H1 (cell line): Measurements from ENCODE around the gene ELFN2. TPM values are rescaled to one million over a fixed set of nuclear protein-coding genes. Genes with fewer than 3 reads are reported as not detected.

Experiments used
- CHD7 ChIP-seq: fragments of 300-600 bp; sonication (generic); IDR thresholded peaks from 2 replicates; pipeline ENCODE4 v1.7.1; 2012; ENCODE audit warnings: low read length, moderate library complexity, mild to moderate bottlenecking, inconsistent platforms; ENCODE audit not compliant: insufficient replicate concordance
- CTBP2 ChIP-seq: IDR thresholded peaks from 2 replicates; pipeline ENCODE4 v1.7.0; 2011; ENCODE audit warnings: borderline replicate concordance, mild to moderate bottlenecking, moderate library complexity, mixed read lengths, low read length; ENCODE audit not compliant: insufficient read depth, insufficient read length
- EZH2 ChIP-seq: fragments of 200-600 bp; sonication (generic); IDR thresholded peaks from 2 replicates; pipeline ENCODE4 v1.7.1; 2012; ENCODE audit warnings: low read depth, mild to moderate bottlenecking, moderate library complexity, low read length, inconsistent platforms; ENCODE audit not compliant: severe bottlenecking
- MAFK ChIP-seq: IDR thresholded peaks from 2 replicates; pipeline ENCODE4 v1.6.1; 2012; ENCODE audit warnings: low read depth, mild to moderate bottlenecking, improper control_type of control experiment, low read length
- MAX ChIP-seq: IDR thresholded peaks from 2 replicates; pipeline ENCODE4 v1.6.1; 2012; ENCODE audit warnings: inconsistent platforms
- RBBP5 ChIP-seq: IDR thresholded peaks from 2 replicates; pipeline ENCODE4 v1.7.1; 2012; ENCODE audit warnings: low read depth, mild to moderate bottlenecking, inconsistent platforms, low read length, moderate library complexity, borderline replicate concordance
- SP4 ChIP-seq: IDR thresholded peaks from 2 replicates; pipeline ENCODE4 v1.6.1; 2012; ENCODE audit warnings: low read length, inconsistent platforms
- TAF7 ChIP-seq: optimal IDR thresholded peaks from 2 replicates; pipeline ENCODE3; 2011; ENCODE audit warnings: low read depth, mild to moderate bottlenecking, inconsistent platforms, low read length, moderate library complexity, borderline replicate concordance
- TBP ChIP-seq: IDR thresholded peaks from 2 replicates; pipeline ENCODE4 v1.6.1; 2011; ENCODE audit warnings: low read depth, low read length, improper control_type of control experiment
- polyA plus RNA-seq, 7 experiments: library from polyadenylated mRNA; depleted of rRNA in 3 of 7; stranded (reverse) in 5 of 7; unstranded in 2 of 7; fragments of >200 nt in 5 of 7; fragments of 200-250 nt in 2 of 7; gene quantifications; 1 replicate in 5 of 7; 2 replicates in 1 of 7; 4 replicates in 1 of 7; pipeline versions ENCODE4 v1.2.1 to v1.2.3, GENCODE V29; 2011 to 2013; ENCODE audit warnings: missing spikeins in 2 of 7, mixed read lengths in 2 of 7
- total RNA-seq: library from RNA; stranded (reverse); fragmentation: NEBNext Ultra II Directional; extraction: Animal tissue kit (Norgen Biotek cat#: 25700); gene quantifications from 2 replicates; pipeline ENCODE4 v1.2.1, GENCODE V29; 2021

Gene ELFN2
- total and polyA plus RNA-seq, 2 of the 8 experiments (the other 6 are each of a cell fraction or from before 2014, with no cell fraction given): 0.63 to 0.88 TPM

GRCh38 chr22:37428649-37429586 lies 1.6 kb upstream of the ELFN2 start (continued):
- TF ChIP-seq MAX: peak; percentile 75
- TF ChIP-seq TAF7: no peak
- no peak for TF ChIP-seq MAFK
- TF ChIP-seq EZH2: peak; percentile 14
- no peak for TF ChIP-seq CTBP2
- no peak for TF ChIP-seq SP4
- 0 out of 2 replicates have a peak, but pooled peaks have one; percentile 18 for TF ChIP-seq TBP
- TF ChIP-seq RBBP5: no peak
- no peak for TF ChIP-seq CHD7
